Ramos (cell line): ENCODE data around the gene CD74.
"Not testable (repeated sequence)": the region's sequence is repeated elsewhere in the genome, so short reads cannot be mapped to it uniquely, and the experiment has no call there.

Source experiments
- in situ Hi-C: fragments of 300-500 bp; cut with MboI; formaldehyde crosslinking; loops from one replicate; pipeline ENCODE4 v1.14.3; 2022; ENCODE audit warnings: low sequenced_read_pairs; ENCODE audit not compliant: unreplicated experiment

CD74 gene

GRCh38 chr5:150443242-150444075, 30.7 kb upstream of the CD74 start:
- in situ Hi-C loops = no loop called here

GRCh38 chr5:150442699-150443080, 30.0 kb upstream of the CD74 start:
- in situ Hi-C loops = no loop called here

GRCh38 chr5:150441813-150442698, 29.3 kb upstream of the CD74 start:
- in situ Hi-C loops = no loop called here

- in situ Hi-C loops = no loop called here
Measured at GRCh38 chr5:150440948-150441812, 28.5 kb upstream of the CD74 start.

GRCh38 chr5:150438873-150439546, 26.3 kb upstream of the CD74 start:
- in situ Hi-C loops = no loop called here

GRCh38 chr5:150436141-150436680, 23.5 kb upstream of the CD74 start:
- in situ Hi-C loops = no loop called here

- in situ Hi-C loops = loop anchor here (5.0 kb wide), 1 partner anchor 37 kb away; no protein-coding TSS in a partner anchor
Measured at GRCh38 chr5:150434464-150434863, 21.8 kb upstream of the CD74 start.

- in situ Hi-C loops = loop anchor here (5.0 kb wide), 1 partner anchor 34 kb away; no protein-coding TSS in a partner anchor
Measured at GRCh38 chr5:150431574-150431973, 18.9 kb upstream of the CD74 start.

- in situ Hi-C loops = loop anchor here (5.0 kb wide), 1 partner anchor 34 kb away; no protein-coding TSS in a partner anchor
Measured at GRCh38 chr5:150431048-150431447, 18.3 kb upstream of the CD74 start.

GRCh38 chr5:150429410-150429873, 16.7 kb upstream of the CD74 start:
- in situ Hi-C loops = no loop called here

GRCh38 chr5:150428978-150429377, 16.3 kb upstream of the CD74 start:
- in situ Hi-C loops = no loop called here

- in situ Hi-C loops = no loop called here
Measured at GRCh38 chr5:150428106-150428876, 15.6 kb upstream of the CD74 start.

- in situ Hi-C loops = not testable (repeated sequence)
Measured at GRCh38 chr5:150426165-150426564, 13.5 kb upstream of the CD74 start.

GRCh38 chr5:150422758-150423157, 10.0 kb upstream of the CD74 start:
- in situ Hi-C loops = no loop called here

GRCh38 chr5:150422075-150422474, 9.4 kb upstream of the CD74 start:
- in situ Hi-C loops = no loop called here

- in situ Hi-C loops = no loop called here
Measured at GRCh38 chr5:150419630-150420270, 7.0 kb upstream of the CD74 start.

- in situ Hi-C loops = not testable (repeated sequence)
Measured at GRCh38 chr5:150413902-150414790, 1.4 kb upstream of the CD74 start.
